WI38 (cell line): ENCODE measurements around the gene KIAA0513.

Experiments used
- H3K4me3 ChIP-seq: 2 replicates; pipeline ENCODE4 v1.5.1; 2011; ENCODE audit warnings: low read depth, mild to moderate bottlenecking, control low read depth, low read length
- TF ChIP-seq, protein P1 (sequence below): IDR thresholded peaks from 2 replicates; pipeline ENCODE4 v1.5.1; 2012; ENCODE audit warnings: low read depth, mild to moderate bottlenecking, control low read depth, low read length

Gene KIAA0513

DNA sequence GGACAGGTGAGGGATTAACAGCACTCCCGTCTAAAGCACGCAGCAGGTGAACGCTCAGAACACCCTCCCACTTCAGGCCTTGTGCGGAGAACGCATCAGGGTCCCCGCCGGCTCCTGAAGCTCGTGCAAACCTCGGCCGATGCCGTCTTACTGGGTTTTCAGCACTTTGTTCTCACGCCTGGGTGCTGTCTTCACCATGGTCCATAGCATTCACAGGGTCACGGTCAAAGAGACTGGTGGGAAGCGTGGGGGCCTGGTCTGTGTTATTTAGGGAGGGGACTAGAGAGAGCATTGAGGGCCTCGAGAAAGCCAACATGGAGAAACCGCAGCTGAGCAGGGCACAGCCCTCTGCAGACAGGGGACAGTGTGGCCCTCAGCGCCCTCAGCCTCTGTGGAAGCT, 58.1 kb downstream of the KIAA0513 start:
- no peak overlapping the region for H3K4me3 ChIP-seq

DNA sequence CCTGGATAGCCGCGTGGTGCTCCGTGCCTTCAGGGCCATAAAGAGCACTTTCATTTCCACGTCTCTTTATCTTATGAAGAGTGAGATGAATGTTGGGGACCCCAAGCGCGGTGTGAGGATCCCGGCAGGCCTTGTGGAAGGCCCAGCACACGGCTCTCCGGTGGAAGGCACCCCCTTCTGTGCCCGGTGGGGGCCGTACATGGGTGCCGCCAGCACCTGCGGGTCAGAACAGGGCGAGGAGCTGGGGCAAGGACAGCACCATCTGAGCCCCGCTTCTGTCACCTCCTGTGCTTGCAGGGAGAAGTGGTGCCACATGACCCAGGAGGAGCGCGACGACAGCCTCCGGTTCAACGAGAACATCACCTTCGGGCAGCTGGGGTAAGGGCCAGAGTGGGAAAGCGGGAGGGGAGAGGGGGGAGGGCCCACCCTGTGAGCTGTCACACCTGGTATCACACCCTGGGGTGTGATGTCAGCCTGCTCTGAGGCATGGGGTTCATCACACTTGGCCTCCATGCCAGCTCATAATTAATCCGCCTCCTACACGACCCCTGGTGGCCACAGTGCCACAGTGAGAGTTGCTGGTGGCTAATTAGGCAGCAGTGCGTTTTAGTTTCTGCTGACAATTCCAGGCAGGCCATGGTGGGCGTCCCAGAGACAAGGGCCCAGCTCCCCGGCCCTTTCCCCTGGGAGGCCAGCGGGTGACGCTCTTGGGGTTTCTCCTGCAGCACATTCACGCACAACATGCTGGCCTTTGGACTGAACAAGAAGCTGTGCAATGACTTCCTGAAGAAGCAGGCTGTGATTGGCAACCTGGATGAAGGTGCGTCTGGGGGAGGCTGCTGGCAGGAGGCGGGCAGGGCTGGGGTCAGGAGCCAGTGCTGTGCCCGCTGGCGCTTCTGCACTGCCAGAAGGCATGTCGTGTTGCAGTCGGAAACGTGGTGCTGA, 59.0 kb downstream of the KIAA0513 start:
- TF ChIP-seq, protein P1, sequence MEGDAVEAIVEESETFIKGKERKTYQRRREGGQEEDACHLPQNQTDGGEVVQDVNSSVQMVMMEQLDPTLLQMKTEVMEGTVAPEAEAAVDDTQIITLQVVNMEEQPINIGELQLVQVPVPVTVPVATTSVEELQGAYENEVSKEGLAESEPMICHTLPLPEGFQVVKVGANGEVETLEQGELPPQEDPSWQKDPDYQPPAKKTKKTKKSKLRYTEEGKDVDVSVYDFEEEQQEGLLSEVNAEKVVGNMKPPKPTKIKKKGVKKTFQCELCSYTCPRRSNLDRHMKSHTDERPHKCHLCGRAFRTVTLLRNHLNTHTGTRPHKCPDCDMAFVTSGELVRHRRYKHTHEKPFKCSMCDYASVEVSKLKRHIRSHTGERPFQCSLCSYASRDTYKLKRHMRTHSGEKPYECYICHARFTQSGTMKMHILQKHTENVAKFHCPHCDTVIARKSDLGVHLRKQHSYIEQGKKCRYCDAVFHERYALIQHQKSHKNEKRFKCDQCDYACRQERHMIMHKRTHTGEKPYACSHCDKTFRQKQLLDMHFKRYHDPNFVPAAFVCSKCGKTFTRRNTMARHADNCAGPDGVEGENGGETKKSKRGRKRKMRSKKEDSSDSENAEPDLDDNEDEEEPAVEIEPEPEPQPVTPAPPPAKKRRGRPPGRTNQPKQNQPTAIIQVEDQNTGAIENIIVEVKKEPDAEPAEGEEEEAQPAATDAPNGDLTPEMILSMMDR = peak; percentile 29; the same call in 1 of the 2 replicates
- H3K4me3 ChIP-seq = no peak overlapping the region

More for the DNA sequence above, 58.1 kb downstream of the KIAA0513 start:
- TF ChIP-seq, protein P1 = no peak

DNA sequence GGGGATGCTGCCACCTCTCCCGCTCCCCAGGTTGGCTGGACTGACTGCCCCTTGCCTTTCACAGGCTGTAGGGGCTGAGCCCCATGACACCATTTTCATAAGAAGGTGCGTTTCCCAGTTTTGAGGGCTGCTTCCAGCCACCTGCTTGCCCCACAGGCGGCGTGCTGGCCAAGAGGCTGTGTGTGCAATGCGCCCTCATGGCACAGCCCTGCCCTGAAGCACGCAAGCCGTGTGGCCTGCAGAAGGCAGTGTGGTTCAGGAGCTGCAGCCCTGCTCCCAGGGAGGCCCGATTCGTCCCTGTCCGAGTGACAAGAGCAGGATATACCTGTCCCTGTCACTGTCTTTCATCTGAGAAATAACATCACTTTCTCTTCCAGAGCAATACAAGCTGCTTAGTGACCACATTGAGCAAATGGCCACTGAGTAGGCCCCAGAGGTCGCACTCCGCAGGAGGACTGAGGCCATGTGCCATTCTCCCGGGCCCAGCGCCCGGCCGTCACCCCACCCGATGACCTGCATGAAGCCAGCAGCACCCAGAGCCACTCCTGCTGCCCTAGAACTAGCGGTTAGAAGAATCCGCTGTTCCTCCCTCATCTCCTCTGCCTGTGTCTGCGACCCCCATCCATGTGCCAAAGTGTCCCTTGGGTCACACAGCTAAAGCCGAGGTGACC, 60.4 kb downstream of the KIAA0513 start:
- H3K4me3 ChIP-seq = no peak overlapping the region
- TF ChIP-seq, protein P1 = no peak

DNA sequence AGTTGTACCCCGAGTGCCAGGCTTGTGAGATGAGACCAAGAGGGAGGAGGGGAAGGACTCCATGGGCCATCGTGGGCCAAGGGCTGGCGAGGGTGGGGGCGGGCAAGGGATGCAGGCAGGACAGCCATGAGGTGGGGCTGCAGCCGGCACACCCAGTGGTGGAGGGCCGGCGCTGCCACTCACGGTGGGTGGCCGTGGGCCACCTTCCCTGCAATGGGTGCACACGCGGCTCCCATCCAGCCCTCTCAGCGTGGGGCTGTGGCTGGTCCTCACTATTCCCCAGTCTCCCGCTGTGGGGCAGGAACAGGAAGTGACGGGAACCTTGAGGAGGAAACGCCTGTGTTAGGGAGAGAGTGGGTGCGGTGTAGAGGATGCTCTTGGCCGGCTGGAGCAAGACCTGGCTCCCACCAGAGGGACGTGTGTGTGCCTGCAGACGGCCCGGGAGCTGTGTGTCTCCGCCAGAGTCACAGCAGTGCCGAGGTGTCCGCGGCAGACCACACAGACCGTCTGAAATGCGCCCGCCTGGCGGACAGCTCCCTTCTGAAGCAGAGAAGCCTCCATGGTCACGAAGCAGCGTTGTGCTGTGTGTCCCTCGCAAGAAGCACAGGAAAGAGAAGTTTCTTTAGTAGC, 61.1 kb downstream of the KIAA0513 start:
- H3K4me3 ChIP-seq = no peak overlapping the region
- TF ChIP-seq, protein P1 = no peak

DNA sequence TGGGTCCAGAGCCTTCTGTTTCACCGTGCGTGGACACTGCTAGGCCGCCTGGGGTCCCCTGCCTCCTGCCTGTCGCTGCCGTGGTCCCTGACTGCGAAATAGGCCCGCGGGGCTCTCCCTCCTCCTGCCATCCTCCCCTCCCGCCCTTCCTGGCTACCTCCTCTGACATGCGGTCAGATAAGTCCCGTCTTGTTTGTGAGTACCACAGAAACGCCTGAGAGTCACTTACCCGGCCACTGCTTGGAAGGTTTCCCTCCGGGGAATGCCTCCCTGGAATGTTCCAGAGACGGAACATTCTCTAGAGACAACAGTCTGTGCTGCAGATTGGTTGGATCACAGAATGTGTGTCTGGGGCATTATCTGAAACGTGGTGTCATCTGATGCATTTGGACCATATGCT, 61.9 kb downstream of the KIAA0513 start:
- TF ChIP-seq, protein P1 = no peak
- no peak overlapping the region for H3K4me3 ChIP-seq

DNA sequence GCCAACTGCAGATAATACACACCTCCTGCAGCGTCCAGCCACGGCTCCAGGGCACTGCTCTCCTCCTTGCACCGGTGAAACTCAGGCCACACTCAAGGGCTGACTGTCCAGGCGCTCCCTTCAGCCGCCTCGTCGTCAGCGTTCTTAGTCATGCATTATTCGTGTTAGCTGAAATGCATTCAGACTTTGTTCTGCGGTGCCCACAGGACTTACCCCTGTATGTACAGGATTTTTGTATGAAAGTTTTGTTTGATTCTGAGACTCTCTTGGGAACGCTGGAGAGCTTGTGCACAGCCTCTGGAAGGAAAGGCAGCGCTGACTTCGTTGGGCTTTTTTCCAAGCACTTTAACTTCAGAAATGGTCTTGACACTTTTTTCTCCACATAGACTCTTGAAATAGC, 62.6 kb downstream of the KIAA0513 start:
- H3K4me3 ChIP-seq = no peak overlapping the region
- TF ChIP-seq, protein P1 = no peak
